ENCODE data around the gene ZBTB7B. TPM values are rescaled to one million over a fixed set of nuclear protein-coding genes. Genes with fewer than 3 reads are reported as not detected.

The ZBTB7B gene
- total and polyA plus RNA-seq, 9 of the 15 experiments (the other 6 are each of a cell fraction or from before 2014, with no cell fraction given) = 0.04 to 46.5 (median 15.2) TPM

DNA sequence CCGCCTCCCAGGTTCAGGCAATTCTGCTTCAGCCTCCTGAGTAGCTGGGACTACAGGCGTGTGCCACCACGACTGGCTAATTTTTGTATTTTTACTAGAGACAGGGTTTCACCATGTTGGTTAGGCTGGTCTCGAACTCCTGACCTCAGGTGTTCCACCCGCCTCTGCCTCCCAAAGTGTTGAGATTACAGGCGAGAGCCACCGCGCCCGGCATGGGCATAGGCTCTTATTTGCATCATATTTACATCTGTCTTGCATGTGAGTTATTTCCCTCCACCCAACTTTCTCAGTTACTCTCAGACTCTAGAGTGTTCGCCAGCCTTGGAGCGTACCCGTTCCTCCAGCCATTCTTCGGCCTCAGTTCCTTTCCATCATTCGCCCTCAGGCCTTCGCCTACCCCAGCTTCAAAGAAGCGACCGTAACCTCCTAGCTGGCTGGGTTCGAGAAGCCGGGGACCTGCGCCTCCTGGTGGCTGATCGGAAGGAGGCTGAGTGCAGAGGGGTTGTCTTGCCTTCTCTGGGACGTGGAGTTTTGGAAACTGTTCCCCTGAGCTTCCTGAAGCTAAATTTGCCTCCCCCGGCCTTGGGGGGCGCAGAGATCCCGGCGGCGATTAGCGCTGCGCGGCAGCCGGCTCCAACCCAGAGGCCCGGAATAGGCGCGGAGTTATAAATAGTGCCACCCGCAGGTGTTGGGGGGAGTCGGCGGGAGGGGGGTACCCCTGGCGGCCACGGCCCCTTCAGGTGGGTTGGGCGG lies 3.6 kb upstream of the ZBTB7B start (continued):
- TF ChIP-seq, protein P1, sequence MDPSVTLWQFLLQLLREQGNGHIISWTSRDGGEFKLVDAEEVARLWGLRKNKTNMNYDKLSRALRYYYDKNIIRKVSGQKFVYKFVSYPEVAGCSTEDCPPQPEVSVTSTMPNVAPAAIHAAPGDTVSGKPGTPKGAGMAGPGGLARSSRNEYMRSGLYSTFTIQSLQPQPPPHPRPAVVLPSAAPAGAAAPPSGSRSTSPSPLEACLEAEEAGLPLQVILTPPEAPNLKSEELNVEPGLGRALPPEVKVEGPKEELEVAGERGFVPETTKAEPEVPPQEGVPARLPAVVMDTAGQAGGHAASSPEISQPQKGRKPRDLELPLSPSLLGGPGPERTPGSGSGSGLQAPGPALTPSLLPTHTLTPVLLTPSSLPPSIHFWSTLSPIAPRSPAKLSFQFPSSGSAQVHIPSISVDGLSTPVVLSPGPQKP (CRISPR knock-in tag; IDR thresholded peaks at IDR 0.05) = no peak
- TF ChIP-seq BCOR (IDR thresholded peaks at IDR 0.05) = 0 out of 2 replicates have a peak, but pooled peaks have one; percentile 9
- no peak for TF ChIP-seq EHMT2 (IDR thresholded peaks at IDR 0.05)
- no peak for TF ChIP-seq CBX3 (IDR thresholded peaks at IDR 0.05; ENCODE audit: borderline replicate concordance in 1 of 2, low read length in 2 of 2)
- no peak for TF ChIP-seq HDAC6 (IDR thresholded peaks at IDR 0.05; ENCODE audit: low read depth, low read length)
- no peak for TF ChIP-seq MTA1 (IDR thresholded peaks at IDR 0.05; ENCODE audit: borderline replicate concordance)
- no peak for TF ChIP-seq HNRNPLL (IDR thresholded peaks at IDR 0.05; ENCODE audit: low read depth, low read length, poor library complexity, severe bottlenecking)
- TF ChIP-seq, protein P2, sequence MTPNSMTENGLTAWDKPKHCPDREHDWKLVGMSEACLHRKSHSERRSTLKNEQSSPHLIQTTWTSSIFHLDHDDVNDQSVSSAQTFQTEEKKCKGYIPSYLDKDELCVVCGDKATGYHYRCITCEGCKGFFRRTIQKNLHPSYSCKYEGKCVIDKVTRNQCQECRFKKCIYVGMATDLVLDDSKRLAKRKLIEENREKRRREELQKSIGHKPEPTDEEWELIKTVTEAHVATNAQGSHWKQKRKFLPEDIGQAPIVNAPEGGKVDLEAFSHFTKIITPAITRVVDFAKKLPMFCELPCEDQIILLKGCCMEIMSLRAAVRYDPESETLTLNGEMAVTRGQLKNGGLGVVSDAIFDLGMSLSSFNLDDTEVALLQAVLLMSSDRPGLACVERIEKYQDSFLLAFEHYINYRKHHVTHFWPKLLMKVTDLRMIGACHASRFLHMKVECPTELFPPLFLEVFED (CRISPR knock-in tag; conservative IDR thresholded peaks at IDR 0.05) = no peak
- no peak for TF ChIP-seq ETV1 (tag; conservative IDR thresholded peaks at IDR 0.05; ENCODE audit: low read depth)
- no peak for TF ChIP-seq FOXA1 (IDR thresholded peaks at IDR 0.05; ENCODE audit: borderline replicate concordance)
- TF ChIP-seq, protein P3, sequence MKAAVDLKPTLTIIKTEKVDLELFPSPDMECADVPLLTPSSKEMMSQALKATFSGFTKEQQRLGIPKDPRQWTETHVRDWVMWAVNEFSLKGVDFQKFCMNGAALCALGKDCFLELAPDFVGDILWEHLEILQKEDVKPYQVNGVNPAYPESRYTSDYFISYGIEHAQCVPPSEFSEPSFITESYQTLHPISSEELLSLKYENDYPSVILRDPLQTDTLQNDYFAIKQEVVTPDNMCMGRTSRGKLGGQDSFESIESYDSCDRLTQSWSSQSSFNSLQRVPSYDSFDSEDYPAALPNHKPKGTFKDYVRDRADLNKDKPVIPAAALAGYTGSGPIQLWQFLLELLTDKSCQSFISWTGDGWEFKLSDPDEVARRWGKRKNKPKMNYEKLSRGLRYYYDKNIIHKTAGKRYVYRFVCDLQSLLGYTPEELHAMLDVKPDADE (conservative IDR thresholded peaks at IDR 0.05; ENCODE audit: control insufficient read depth, low read depth, low read length) = no peak; the same call in 1 of the 2 replicates
- TF ChIP-seq MEF2D (tag; conservative IDR thresholded peaks at IDR 0.05; ENCODE audit: low read depth) = peak; percentile 62; the same call in 1 of the 2 replicates
- no peak for TF ChIP-seq HIVEP1 (CRISPR knock-in tag; IDR thresholded peaks at IDR 0.05)
- TF ChIP-seq TRIM24 (IDR thresholded peaks at IDR 0.05) = no peak
- peak; percentile 61; the same call in 1 of the 2 replicates for TF ChIP-seq FOXK1 (CRISPR knock-in tag; IDR thresholded peaks at IDR 0.05; ENCODE audit: borderline replicate concordance)
- TF ChIP-seq PCBP2 (IDR thresholded peaks at IDR 0.05; ENCODE audit: low read depth, low read length, poor library complexity, severe bottlenecking) = no peak
- no peak for TF ChIP-seq ZNF764 (CRISPR knock-in tag; IDR thresholded peaks at IDR 0.05; ENCODE audit: low read depth)
- no peak for TF ChIP-seq ZNF699 (CRISPR knock-in tag; IDR thresholded peaks at IDR 0.05; ENCODE audit: insufficient replicate concordance)
- TF ChIP-seq ZZZ3 (IDR thresholded peaks at IDR 0.05) = no peak
- no peak for TF ChIP-seq SNRNP70 (optimal IDR thresholded peaks at IDR 0.05; ENCODE audit: low read depth, low read length)
- no peak for TF ChIP-seq THRAP3 (IDR thresholded peaks at IDR 0.05; ENCODE audit: borderline replicate concordance)
- no peak for TF ChIP-seq ZBTB8A (IDR thresholded peaks at IDR 0.05; ENCODE audit: partially characterized antibody)
- no peak for TF ChIP-seq BMI1 (IDR thresholded peaks at IDR 0.05; ENCODE audit: low read length)
- TF ChIP-seq ZNF239 (CRISPR knock-in tag; IDR thresholded peaks at IDR 0.05) = no peak
- no peak for TF ChIP-seq STAG1 (CRISPR knock-in tag; IDR thresholded peaks at IDR 0.05; ENCODE audit: borderline replicate concordance)
- TF ChIP-seq BHLHE40 (IDR thresholded peaks at IDR 0.05; ENCODE audit: low read length) = peak; percentile 31; the same call in 1 of the 2 replicates
- no peak for TF ChIP-seq DIDO1 (tag; IDR thresholded peaks at IDR 0.05; ENCODE audit: low read depth)

All from K562 (cell line).